HUES6 (cell line): Measurements from ENCODE around the gene CUL4A.

ENCODE experiments used
- H3K27ac ChIP-seq: 2 replicates; pipeline ENCODE4 v1.7.0; 2013; ENCODE audit warnings: low read depth, mild to moderate bottlenecking, low read length, inconsistent platforms
- H3K27me3 ChIP-seq: 2 replicates; pipeline ENCODE4 v1.6.1; 2013; ENCODE audit warnings: low read length; ENCODE audit not compliant: control insufficient read depth, insufficient read depth
- H3K36me3 ChIP-seq: 2 replicates; pipeline ENCODE4 v1.6.1; 2013; ENCODE audit warnings: low read length; ENCODE audit not compliant: control insufficient read depth, insufficient read depth
- H3K4me1 ChIP-seq: 2 replicates; pipeline ENCODE4 v1.6.1; 2013; ENCODE audit warnings: low read length; ENCODE audit not compliant: control insufficient read depth, insufficient read depth
- H3K4me3 ChIP-seq: 2 replicates; pipeline ENCODE4 v1.5.1; 2013; ENCODE audit warnings: low read depth, low read length
- H3K9ac ChIP-seq: one replicate; pipeline ENCODE4 v1.6.1; 2013; ENCODE audit warnings: mild to moderate bottlenecking, low read length
- H3K9me3 ChIP-seq: 2 replicates; pipeline ENCODE4 v1.6.1; 2013; ENCODE audit warnings: low read depth, low read length; ENCODE audit not compliant: control insufficient read depth, insufficient read depth

The CUL4A gene

GRCh38 chr13:113208421-113209335 lies 735 bp upstream of the CUL4A start, which contains the start of gene PCID2:
TSS of gene PCID2 (minus strand) at chr13:113208669. CDS start at chr13:113208634, 35 bp downstream.
- H3K9me3 ChIP-seq, result no peaks in the 10 kb centered on the region
- peaks cover 29% of the 10 kb centered on the region for H3K36me3 ChIP-seq
- H3K27ac ChIP-seq, result peak within 1 kb of the TSS; percentile 99
- peak within 1 kb of the TSS; percentile 95 for H3K4me3 ChIP-seq
- H3K27me3 ChIP-seq, result no peaks in the 10 kb centered on the region
- H3K4me1 ChIP-seq, result 0 out of 2 replicates have a peak, but pooled peaks cover 3% of the 10 kb centered on the region
- H3K9ac ChIP-seq, result peak within 1 kb of the TSS; percentile 92

DNA sequence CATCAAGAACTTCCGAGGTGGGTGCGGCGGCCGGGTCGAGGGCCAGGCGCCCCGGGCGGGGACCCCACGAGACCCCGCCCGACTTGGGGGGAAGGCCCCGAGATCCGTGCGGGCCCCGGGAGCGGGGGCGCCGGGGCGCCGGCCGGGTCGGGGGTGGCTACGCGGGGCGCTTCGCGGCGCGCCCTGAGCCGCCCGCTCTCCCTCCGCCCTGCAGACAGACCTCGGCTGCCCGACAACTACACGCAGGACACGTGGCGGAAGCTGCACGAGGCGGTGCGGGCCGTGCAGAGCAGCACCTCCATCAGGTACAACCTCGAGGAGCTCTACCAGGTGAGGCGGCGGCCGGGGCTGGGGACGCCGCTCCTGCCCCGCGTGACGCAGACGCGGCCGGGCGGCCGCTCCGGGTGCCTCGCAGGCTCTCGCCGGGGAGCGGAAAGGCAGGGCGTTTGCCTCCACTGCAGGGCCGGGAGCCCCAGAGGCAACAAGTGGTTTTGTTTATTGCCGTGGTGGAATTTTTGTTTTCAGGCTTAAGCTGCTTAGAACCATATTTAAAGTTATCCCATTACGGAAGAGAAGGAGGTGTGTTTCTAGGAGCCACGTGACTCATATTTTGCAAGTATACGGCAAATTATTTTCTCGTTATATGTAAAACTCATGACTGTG lies 477 bp downstream of the CUL4A start:
- H3K4me1 ChIP-seq, result peaks cover 3% of the 10 kb centered on the region; the same call in 1 of the 2 replicates

GRCh38 chr13:113210833-113211232 lies 1.4 kb downstream of the CUL4A start:
- Histone ChIP-seq H3K36me3 (peaks cover 24% of the 10 kb centered on the region), H3K9ac (no peak overlapping the region)

More for the DNA sequence above, 477 bp downstream of the CUL4A start:
- Histone ChIP-seq H3K36me3 (peaks cover 29% of the 10 kb centered on the region), H3K27ac (peak overlapping the region; percentile 82; the same call in 1 of the 2 replicates), H3K9me3 (no peaks in the 10 kb centered on the region), H3K27me3 (no peaks in the 10 kb centered on the region), H3K4me3 (peak overlapping the region; percentile 83), H3K9ac (peak overlapping the region; percentile 92)

GRCh38 chr13:113211774-113212173 lies 2.4 kb downstream of the CUL4A start:
- Histone ChIP-seq H3K4me1 (peaks cover 20% of the 10 kb centered on the region), H3K27me3 (no peaks in the 10 kb centered on the region), H3K4me3 (0 out of 2 replicates have a peak overlapping the region, but pooled peaks have one; percentile 13), H3K9ac (no peak overlapping the region), H3K27ac (no peak overlapping the region), H3K36me3 (peaks cover 17% of the 10 kb centered on the region), H3K9me3 (no peaks in the 10 kb centered on the region)

More at GRCh38 chr13:113210833-113211232, 1.4 kb downstream of the CUL4A start:
- no peaks in the 10 kb centered on the region for H3K27me3 ChIP-seq
- H3K27ac ChIP-seq, result no peak overlapping the region
- H3K9me3 ChIP-seq, result no peaks in the 10 kb centered on the region
- peaks cover 10% of the 10 kb centered on the region for H3K4me1 ChIP-seq
- H3K4me3 ChIP-seq, result peak overlapping the region; percentile 83

DNA sequence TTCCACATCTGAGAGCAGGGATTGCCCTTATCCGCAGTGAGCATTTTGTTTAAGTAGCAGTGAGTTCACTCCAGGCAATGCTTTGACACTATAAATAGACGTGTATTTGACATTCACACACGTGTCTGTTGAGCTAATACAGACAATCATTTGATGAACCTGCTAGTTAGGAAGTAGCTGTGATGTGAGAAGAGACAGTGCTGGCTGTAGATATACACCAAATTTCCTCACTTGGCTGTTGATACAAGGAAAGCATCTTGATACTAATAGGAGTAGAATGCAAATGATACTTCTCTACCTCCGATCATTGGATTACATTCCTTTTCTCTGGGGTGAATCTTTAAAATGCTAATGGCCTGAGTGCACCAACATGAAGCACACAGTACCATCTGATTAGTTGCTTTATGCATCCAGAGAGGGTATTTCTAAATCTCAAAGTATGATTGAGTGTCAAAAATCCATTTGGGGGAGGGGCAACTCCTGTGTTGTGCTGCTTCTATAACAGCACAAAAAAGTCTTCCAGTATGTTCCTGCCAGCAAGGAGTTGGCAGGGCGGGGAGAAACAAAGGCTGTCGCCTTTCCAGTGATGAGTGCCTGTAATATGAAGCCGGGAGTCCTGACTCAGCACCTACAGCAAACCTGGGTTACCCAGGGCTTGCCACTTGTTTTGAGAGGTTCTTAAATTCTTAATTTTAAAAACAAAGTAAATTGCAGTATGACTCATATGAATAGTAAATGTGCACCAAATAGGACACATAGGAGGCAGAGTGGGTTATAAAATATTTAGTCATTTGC lies 7.0 kb downstream of the CUL4A start:
- Histone ChIP-seq H3K4me1 (peaks cover 23% of the 10 kb centered on the region), H3K27ac (peak overlapping the region; percentile 57), H3K9ac (peak overlapping the region; percentile 9), H3K4me3 (peak overlapping the region; percentile 31; the same call in 1 of the 2 replicates), H3K9me3 (no peaks in the 10 kb centered on the region), H3K36me3 (peaks cover 46% of the 10 kb centered on the region), H3K27me3 (no peaks in the 10 kb centered on the region)

GRCh38 chr13:113218586-113218985 lies 9.2 kb downstream of the CUL4A start:
- Histone ChIP-seq H3K4me1 (peaks cover 23% of the 10 kb centered on the region), H3K36me3 (peaks cover 59% of the 10 kb centered on the region), H3K27ac (no peak overlapping the region)

GRCh38 chr13:113219256-113219940 lies 10.0 kb downstream of the CUL4A start:
- Histone ChIP-seq H3K4me1 (peaks cover 23% of the 10 kb centered on the region), H3K4me3 (no peak overlapping the region), H3K27ac (no peak overlapping the region), H3K9me3 (no peaks in the 10 kb centered on the region), H3K27me3 (no peaks in the 10 kb centered on the region), H3K36me3 (peaks cover 62% of the 10 kb centered on the region), H3K9ac (no peak overlapping the region)

More at GRCh38 chr13:113218586-113218985, 9.2 kb downstream of the CUL4A start:
- no peaks in the 10 kb centered on the region for H3K27me3 ChIP-seq
- H3K9me3 ChIP-seq, result no peaks in the 10 kb centered on the region
- H3K9ac ChIP-seq, result no peak overlapping the region
- H3K4me3 ChIP-seq, result no peak overlapping the region

DNA sequence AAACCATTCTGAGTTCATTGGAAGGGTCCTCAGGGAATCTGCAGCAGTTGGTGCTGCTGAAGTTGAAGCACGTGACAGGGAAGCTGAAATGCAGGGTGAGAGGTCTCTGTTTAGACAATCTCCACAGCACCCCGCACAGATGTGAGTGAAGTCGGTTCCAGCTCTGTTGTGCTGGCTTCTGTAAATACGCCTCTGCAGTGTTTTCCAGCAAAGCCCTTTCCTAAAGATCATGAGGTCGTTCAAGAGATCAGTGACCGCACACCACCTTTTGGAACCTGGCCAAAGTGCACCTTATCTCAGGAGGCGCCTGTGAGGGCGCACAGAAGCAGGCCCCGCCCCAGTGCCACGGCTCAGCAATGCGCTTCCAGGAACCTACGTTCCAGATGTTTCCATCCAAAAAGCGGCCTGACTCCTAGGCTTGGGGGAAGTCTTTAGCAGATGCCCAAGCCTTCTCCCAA lies 10.8 kb downstream of the CUL4A start:
- Histone ChIP-seq H3K4me3 (no peak overlapping the region), H3K9ac (no peak overlapping the region), H3K9me3 (no peaks in the 10 kb centered on the region), H3K27me3 (no peaks in the 10 kb centered on the region), H3K4me1 (peaks cover 22% of the 10 kb centered on the region), H3K36me3 (peaks cover 66% of the 10 kb centered on the region), H3K27ac (no peak overlapping the region)

- H3K36me3 ChIP-seq, result peaks cover 73% of the 10 kb centered on the region
- H3K9ac ChIP-seq, result no peak overlapping the region
These were observed 11.5 kb downstream of the CUL4A start for GRCh38 chr13:113220877-113221276.

DNA sequence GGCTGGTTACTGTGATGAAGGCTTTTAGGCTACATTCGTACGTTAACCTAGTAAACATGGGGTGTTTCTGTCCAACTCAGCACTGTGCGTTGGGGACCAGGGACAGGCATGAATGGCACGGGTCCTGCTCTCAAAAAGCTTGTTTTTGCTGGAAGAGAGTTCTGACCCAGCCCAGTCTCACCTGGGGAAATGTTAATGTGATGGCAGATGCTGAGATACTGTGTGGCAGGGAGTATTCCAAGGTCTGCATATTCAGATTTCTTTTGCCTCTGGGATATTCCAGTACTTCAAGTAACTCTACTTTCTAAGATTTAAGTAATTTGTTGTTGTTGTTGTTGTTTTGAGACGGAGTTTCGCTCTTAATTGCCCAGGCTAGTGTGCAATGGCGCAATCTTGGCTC lies 13.7 kb downstream of the CUL4A start:
- no peak overlapping the region for H3K9ac ChIP-seq
- no peaks in the 10 kb centered on the region for H3K27me3 ChIP-seq
- H3K9me3 ChIP-seq, result no peaks in the 10 kb centered on the region
- no peak overlapping the region for H3K27ac ChIP-seq
- no peaks in the 10 kb centered on the region for H3K4me1 ChIP-seq
- H3K36me3 ChIP-seq, result peaks cover 92% of the 10 kb centered on the region
- no peak overlapping the region for H3K4me3 ChIP-seq

More at GRCh38 chr13:113220877-113221276, 11.5 kb downstream of the CUL4A start:
- no peaks in the 10 kb centered on the region for H3K27me3 ChIP-seq
- H3K9me3 ChIP-seq, result no peaks in the 10 kb centered on the region
- peaks cover 15% of the 10 kb centered on the region for H3K4me1 ChIP-seq
- no peak overlapping the region for H3K27ac ChIP-seq
- H3K4me3 ChIP-seq, result no peak overlapping the region
